NCI-H460 (cell line): ENCODE measurements around the gene TIMM17A. TPM values are rescaled to one million over a fixed set of nuclear protein-coding genes. Genes with fewer than 3 reads are reported as not detected.

Source experiments
- DNase-seq: peaks from one replicate; pipeline ENCODE4 v3.0.0-alpha.2; 2016; ENCODE audit warnings: low read depth; ENCODE audit errors: extremely low read depth
- polyA plus RNA-seq: library from polyadenylated mRNA; depleted of rRNA; stranded (reverse); fragments of >200 nt; gene quantifications from 2 replicates; pipeline ENCODE4 v1.2.3, GENCODE V29; 2014; cell fraction: nucleus; rRNA removed
- total RNA-seq: library from RNA; depleted of rRNA; stranded (reverse); fragments of >200 nt; shearing (Covaris generic); gene quantifications from 2 replicates; pipeline ENCODE4 v1.2.3, GENCODE V29; 2014; rRNA removed

TIMM17A gene
- total RNA-seq, result 116 and 136 TPM in 2 replicates
- polyA plus RNA-seq, result 136 and 158 TPM in 2 replicates

- peak; percentile 99 for DNase-seq
Measured at GRCh38 chr1:201955009-201955728, at the start of gene TIMM17A. Gene TIMM17A, plus strand, starts transcription at chr1:201955503. Its CDS starts 24 bp downstream, at chr1:201955527.

- DNase-seq, result no peak
Measured at GRCh38 chr1:201906336-201906735, 49.0 kb upstream of the TIMM17A start.

- DNase-seq, result no peak
Measured at GRCh38 chr1:201907621-201908020, 47.7 kb upstream of the TIMM17A start.

- DNase-seq, result no peak
Measured at GRCh38 chr1:201911826-201912571, 43.3 kb upstream of the TIMM17A start.

- no peak for DNase-seq
Measured at GRCh38 chr1:201912832-201913231, 42.5 kb upstream of the TIMM17A start.

- DNase-seq, result no peak
Measured at GRCh38 chr1:201914456-201915235, 40.7 kb upstream of the TIMM17A start.

GRCh38 chr1:201916649-201917249 is 38.6 kb upstream of the TIMM17A start:
- peak; percentile 11 for DNase-seq

- DNase-seq, result no peak
Measured at GRCh38 chr1:201917362-201918033, 37.8 kb upstream of the TIMM17A start.

- DNase-seq, result no peak
Measured at GRCh38 chr1:201918343-201918742, 37.0 kb upstream of the TIMM17A start.

- no peak for DNase-seq
Measured at GRCh38 chr1:201921952-201922558, 33.2 kb upstream of the TIMM17A start.

GRCh38 chr1:201925301-201925567 is 30.1 kb upstream of the TIMM17A start:
- DNase-seq, result no peak

- DNase-seq, result no peak
Measured at GRCh38 chr1:201925981-201926645, 29.2 kb upstream of the TIMM17A start.

- no peak for DNase-seq
Measured at GRCh38 chr1:201928266-201928665, 27.0 kb upstream of the TIMM17A start.

- DNase-seq, result no peak
Measured at GRCh38 chr1:201930137-201930536, 25.2 kb upstream of the TIMM17A start.

- DNase-seq, result no peak
Measured at GRCh38 chr1:201930803-201931202, 24.5 kb upstream of the TIMM17A start.

- DNase-seq, result no peak
Measured at GRCh38 chr1:201933840-201934430, 21.4 kb upstream of the TIMM17A start.

GRCh38 chr1:201937624-201938213 is 17.6 kb upstream of the TIMM17A start:
- no peak for DNase-seq

- DNase-seq, result no peak
Measured at GRCh38 chr1:201938440-201939035, 16.8 kb upstream of the TIMM17A start.
